ENCODE results near the gene NAT16. TPM values are rescaled to one million over a fixed set of nuclear protein-coding genes. Genes with fewer than 3 reads are reported as not detected.
"Not testable (repeated sequence)": the region's sequence is repeated elsewhere in the genome, so short reads cannot be mapped to it uniquely, and the experiment has no call there.

NAT16 gene
- total RNA-seq, 1 donor from 2014 or later = not detected

DNA sequence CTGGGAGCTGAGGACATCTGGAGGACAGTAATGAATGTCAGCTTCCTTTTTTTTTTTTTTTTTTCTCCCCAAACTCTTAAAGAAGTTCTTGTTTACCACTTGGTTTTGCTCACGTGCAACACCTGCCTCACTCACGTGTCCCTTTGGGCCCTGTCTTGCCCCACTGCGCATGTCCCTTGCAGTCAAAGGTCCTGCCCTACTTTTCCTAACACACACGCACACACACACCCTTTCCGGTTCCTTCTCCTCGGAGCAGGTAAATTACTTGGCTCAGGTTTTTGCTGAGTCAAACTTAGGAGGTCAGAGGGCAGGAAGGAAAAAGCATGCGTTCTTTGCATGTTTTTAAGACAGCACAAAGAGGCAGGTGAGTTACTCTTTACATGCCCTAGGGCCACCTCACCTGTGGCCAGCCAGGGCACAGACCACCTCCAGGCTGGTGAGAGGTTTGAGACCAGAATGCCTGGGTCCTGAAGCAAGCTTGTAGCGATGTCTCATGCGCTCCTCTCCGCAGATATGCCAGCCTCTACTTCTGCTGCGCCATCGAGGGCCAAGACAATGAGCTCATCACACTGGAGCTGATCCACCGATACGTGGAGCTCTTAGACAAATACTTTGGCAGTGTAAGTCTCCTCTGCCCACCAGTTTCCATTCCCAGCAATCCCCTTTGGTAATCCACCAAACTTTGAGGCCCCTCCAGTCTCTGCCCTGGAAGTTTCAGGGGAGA, 23.1 kb downstream of the NAT16 start:
- DNase-seq = no peak

DNA sequence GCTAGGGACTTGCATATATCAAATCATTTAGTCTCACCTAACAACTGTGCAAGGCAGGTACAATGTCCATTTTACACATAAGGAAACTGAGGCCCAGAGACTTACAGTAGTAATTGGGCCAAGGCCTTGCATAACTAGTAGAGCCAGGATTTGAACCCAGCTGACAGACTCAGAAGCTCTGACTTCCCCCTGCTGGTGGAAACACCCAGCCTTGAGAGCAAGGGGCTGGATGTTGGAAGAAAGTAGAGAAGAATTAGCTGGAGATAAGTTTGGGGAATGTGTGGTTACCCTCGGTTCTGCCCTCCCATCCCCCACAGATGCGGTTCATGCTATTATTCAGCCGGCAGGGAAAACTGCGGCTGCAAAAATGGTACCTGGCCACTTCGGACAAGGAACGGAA, 23.8 kb downstream of the NAT16 start:
- DNase-seq = no peak

DNA sequence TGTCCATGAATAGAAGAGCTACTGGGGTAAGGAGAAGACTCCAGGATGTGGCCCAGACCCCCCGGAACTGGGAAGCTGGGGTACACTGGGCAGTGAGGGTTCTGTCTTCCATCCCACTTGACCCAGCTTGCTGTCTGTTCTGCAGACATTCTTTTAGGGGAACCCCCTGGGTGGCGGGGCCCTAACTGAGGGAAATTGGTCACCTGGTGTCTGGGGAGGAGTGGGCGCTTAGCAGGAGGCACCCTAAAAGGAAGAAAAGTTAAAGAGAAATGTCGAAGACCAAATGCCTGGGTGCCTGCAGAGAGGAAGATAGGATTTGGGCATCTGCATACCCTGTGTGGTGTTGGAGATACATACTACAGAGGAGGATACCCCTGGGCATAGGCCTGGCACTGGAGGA, 24.8 kb downstream of the NAT16 start:
- no peak for DNase-seq

DNA sequence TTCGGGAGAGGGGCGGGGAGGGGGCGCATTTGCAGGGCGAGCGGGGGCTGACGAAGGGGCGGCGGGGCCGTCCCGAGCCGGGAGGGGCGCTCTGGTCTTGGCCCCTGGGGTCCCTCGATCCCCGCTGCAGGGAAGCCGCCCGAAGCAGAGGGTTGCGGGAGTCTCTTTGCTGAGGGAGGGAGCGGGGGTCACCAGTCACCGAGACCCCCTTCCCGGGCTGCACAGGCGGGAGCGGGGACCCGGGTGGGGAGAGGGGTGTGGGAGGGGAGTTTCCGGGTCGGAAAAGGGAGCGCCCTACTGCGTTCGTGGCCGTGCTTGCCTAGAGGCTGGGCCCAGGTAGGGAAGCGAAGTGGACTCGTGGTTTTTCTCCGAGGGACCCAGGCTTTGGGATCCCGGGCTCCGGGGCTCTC, 25.4 kb downstream of the NAT16 start:
- DNase-seq = no peak

- DNase-seq = peak; percentile 97
Observed at GRCh38 chr7:101153969-101154692, 26.0 kb downstream of the NAT16 start, which contains the start of gene AP1S1. Gene AP1S1 (plus strand): TSS chr7:101154476. CDS start chr7:101154515, 39 bp downstream.

DNA sequence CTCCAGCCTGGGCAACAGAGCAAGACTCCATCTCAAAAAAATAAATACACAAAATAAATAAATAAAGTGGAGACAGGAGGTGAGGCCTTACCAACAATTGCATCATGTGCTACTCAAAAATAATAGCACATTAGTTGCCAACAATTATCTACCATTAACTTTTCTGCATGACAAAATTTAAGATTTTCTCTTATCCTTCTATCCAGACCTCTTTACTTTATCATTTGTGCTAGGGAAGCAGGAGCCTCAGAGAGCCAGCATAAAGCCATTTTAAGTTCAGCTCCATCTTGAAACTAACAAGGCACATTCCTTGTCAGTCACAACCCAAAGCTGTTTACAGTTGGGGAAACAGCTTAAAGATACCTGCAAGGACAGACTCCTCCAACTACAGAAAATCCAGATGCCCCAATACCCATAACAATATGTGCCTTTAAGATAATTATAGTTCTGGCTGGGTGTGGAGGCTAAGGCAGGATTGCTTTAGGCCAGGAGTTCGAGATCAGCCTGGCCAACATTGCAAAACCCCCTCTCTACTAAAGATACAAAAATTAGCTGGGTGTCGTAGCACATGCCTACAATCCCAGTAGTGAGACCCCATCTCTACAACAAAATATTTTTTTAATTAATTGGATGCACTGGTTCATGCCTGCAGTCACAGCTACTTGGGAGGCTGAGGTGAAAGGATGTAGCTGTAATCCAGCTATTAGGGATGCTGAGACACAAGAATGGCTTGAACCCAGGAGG, 28.0 kb downstream of the NAT16 start:
- no peak for DNase-seq

GRCh38 chr7:101140746-101141382, 39.2 kb downstream of the NAT16 start:
- DNase-seq = no peak

DNA sequence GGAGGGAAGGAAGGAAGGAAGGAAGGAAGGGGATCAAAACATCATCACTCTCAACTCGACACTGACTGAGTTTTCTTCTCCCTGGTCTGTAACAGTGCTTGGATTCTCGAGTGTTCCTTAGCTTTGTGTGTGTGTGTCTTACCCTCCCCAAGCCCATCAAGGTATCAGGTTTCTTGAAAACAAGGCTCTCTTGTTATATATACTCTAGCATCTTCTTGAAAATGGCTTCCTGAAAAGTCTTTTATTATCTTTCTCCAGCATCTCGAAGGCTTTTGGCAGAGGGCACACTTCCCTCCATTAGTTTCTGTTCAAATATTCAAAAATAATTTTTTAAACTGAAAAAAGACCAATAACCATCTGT, 39.8 kb downstream of the NAT16 start:
- DNase-seq = no peak

DNA sequence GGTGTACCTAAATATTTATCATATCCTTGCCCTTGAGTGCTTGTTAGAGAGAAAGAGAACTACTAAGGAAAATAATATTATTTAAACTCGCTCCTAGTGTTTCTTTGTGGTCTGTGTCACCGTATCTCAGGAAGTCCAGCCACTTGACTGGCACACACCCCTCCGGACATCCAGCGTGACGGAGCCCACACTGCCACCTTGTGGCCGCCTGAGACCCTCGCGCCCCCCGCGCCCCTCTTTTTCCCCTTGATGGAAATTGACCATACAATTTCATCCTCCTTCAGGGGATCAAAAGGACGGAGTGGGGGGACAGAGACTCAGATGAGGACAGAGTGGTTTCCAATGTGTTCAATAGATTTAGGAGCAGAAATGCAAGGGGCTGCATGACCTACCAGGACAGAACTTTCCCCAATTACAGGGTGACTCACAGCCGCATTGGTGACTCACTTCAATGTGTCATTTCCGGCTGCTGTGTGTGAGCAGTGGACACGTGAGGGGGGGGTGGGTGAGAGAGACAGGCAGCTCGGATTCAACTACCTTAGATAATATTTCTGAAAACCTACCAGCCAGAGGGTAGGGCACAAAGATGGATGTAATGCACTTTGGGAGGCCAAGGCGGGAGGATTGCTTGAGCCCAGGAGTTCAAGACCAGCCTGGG, 41.8 kb downstream of the NAT16 start:
- DNase-seq = peak; percentile 60

DNA sequence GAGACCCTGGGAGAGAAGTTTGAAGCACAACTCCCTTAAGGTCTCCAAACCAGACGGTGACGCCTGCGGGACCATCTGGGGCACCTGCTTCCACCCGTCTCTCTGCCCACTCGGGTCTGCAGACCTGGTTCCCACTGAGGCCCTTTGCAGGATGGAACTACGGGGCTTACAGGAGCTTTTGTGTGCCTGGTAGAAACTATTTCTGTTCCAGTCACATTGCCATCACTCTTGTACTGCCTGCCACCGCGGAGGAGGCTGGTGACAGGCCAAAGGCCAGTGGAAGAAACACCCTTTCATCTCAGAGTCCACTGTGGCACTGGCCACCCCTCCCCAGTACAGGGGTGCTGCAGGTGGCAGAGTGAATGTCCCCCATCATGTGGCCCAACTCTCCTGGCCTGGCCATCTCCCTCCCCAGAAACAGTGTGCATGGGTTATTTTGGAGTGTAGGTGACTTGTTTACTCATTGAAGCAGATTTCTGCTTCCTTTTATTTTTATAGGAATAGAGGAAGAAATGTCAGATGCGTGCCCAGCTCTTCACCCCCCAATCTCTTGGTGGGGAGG, 42.4 kb downstream of the NAT16 start:
- no peak for DNase-seq

GRCh38 chr7:101134399-101134980, 45.6 kb downstream of the NAT16 start:
- DNase-seq = no peak

GRCh38 chr7:101133621-101134398, 46.3 kb downstream of the NAT16 start:
- DNase-seq = no peak

GRCh38 chr7:101132626-101133600, 47.2 kb downstream of the NAT16 start:
- DNase-seq = not testable (repeated sequence)

- no peak for DNase-seq
Observed at GRCh38 chr7:101129603-101130117, 50.4 kb downstream of the NAT16 start.

- DNase-seq = no peak
Observed at GRCh38 chr7:101128040-101128834, 51.9 kb downstream of the NAT16 start.

GRCh38 chr7:101127460-101128039, 52.5 kb downstream of the NAT16 start:
- no peak for DNase-seq

- peak; percentile 97 for DNase-seq
Observed at GRCh38 chr7:101126651-101127459, 53.2 kb downstream of the NAT16 start, which contains the start of gene SERPINE1. Gene SERPINE1 (plus strand): TSS chr7:101127104. CDS start chr7:101128394, 1,290 bp downstream.
